Heart right ventricle (tissue), 16 donors: ENCODE measurements around the gene MOK. TPM values are rescaled to one million over a fixed set of nuclear protein-coding genes. Genes with fewer than 3 reads are reported as not detected.

Source experiments
- ATAC-seq, 8 donors: fragments of 200-7000 bp; cut with Tn5 transposase; one replicate each; pipeline ENCODE4 v1.9.1; 2020; ENCODE audit warnings: mild to moderate bottlenecking in 8 of 8, moderate library complexity in 8 of 8, moderate number of reproducible peaks in 1 of 8
- DNase-seq, 2 donors: peaks; one replicate each; pipeline ENCODE4 v3.0.0-alpha.2; 2020
- H3K27ac ChIP-seq, 10 donors: fragments of 200-600 bp; sonication (generic) in 2 of 10; one replicate each; pipeline versions ENCODE4 v1.5.0 to v1.8.0; 2020 to 2022; ENCODE audit warnings: mild to moderate bottlenecking in 3 of 10
- H3K27me3 ChIP-seq, 7 donors: fragments of 200-600 bp; one replicate each; pipeline ENCODE4 v1.8.0; 2021 to 2022; ENCODE audit warnings: mild to moderate bottlenecking in 2 of 7
- H3K36me3 ChIP-seq, 9 donors: fragments of 200-600 bp; sonication (generic) in 1 of 9; one replicate each; pipeline versions ENCODE4 v1.5.0 to v1.8.0; 2020 to 2022; ENCODE audit warnings: mild to moderate bottlenecking in 2 of 9
- H3K4me1 ChIP-seq, 9 donors: fragments of 200-600 bp; sonication (generic) in 1 of 9; one replicate each; pipeline versions ENCODE4 v1.5.0 to v1.8.0; 2020 to 2022; ENCODE audit warnings: mild to moderate bottlenecking in 4 of 9
- H3K4me3 ChIP-seq, 10 donors: fragments of 200-600 bp; sonication (generic) in 2 of 10; one replicate each; pipeline versions ENCODE4 v1.5.0 to v1.8.0; 2020 to 2022; ENCODE audit warnings: mild to moderate bottlenecking in 7 of 10, moderate library complexity in 2 of 10
- H3K9me3 ChIP-seq, 11 donors: fragments of 200-600 bp in 10 of 11; sonication (generic) in 2 of 11; one replicate each; pipeline versions ENCODE4 v1.5.0 to v1.8.0; 2013 to 2022; ENCODE audit warnings: mild to moderate bottlenecking in 2 of 11, control low read depth in 1 of 11, moderate library complexity in 1 of 11
- WGBS, 2 donors: extraction: QIAGEN DNeasy Blood & Tissue Kit; methylation state at CpG; one replicate each; pipeline ENCODE4 v1.1.7; 2013; ENCODE audit warnings: inconsistent platforms in 1 of 2; 5-methylcytosine and 5-hydroxymethylcytosine counted together
- intact Hi-C, 10 donors: fragments of 100-400 bp; cut with DNase I; formaldehyde crosslinking; loops; one replicate each; pipeline versions ENCODE4 v1.11.1 to v1.14.2; 2022
- polyA plus RNA-seq, 2 donors: library from polyadenylated mRNA; stranded (reverse); fragments of 200-250 nt; gene quantifications; one replicate each; pipeline ENCODE4 v1.2.3, GENCODE V29; 2013
- total RNA-seq, 10 donors: library from RNA; stranded (reverse); fragmentation: NEBNext Ultra II Directional in 3 of 10; extraction: Animal tissue kit (Norgen Biotek cat#: 25700) in 3 of 10; gene quantifications; one replicate each; pipeline versions ENCODE4 v1.2.1 to v1.2.4, GENCODE V29; 2021 to 2023
- TF ChIP-seq, protein P1 (sequence below), 9 donors: fragments of 200-600 bp; sonication (generic) in 2 of 9; IDR thresholded peaks; one replicate each; pipeline versions ENCODE4 v1.5.0 to v1.8.0; 2021 to 2022; ENCODE audit warnings: antibody characterized with exemption in 9 of 9, mild to moderate bottlenecking in 5 of 9, moderate library complexity in 1 of 9
- donor health status: Arrhythmogenic right ventricular cardiomyopathy.
- donor health status: ischemic (EF 13 %, LVEDD 7.1; RV severe dilation, severe dysfunction).
- donor health status: healthy with polysubstance abuse.
- donor health status: DM: no; HTN: yes; CAD: no.
- donor health status: DM: no; HTN: no; CAD: no.
- donor health status: ischemic (EF 25% LVEDD 6.9; RV normal size, moderate dysfunction).
- donor health status: ischemic (EF 25% LVEDD 5.7; RV mildly dilated, moderate dysfunction).
- donor health status: healthy.
- donor health status: DM: yes; HTN: yes; CAD: no.
- donor health status: Ischemic cardiomyopathy.
- donor health status: ischemic (EF 35%, LVEDD 5.7; RV mildly dilated, moderate dysfunction).
- donor health status: nonischemic (EF 11% LVEDD 7.7; RV severe dilation, severe dysfunction).
- donor health status: DM: yes; HTN: yes; CAD: no.
- donor health status: PGD.
- donor health status: ischemic (EF 29% LVEDD 5.4; RV normal size, mild dysfunction).
- donor health status: nonischemic (EF 23%, LVEDD 6.1; RV moderate dilation, normal function).

MOK gene
- total and polyA plus RNA-seq, 12 donors = 6.6 to 19.8 (median 10.0) TPM

GRCh38 chr14:102207831-102208365, 97.1 kb downstream of the MOK start:
- Histone ChIP-seq H3K27ac (no peak overlapping the region), H3K27me3 (no peaks in the 10 kb centered on the region), H3K4me3 (no peak overlapping the region), H3K36me3 (peaks cover 0 to 98% (median 24%) of the 10 kb centered on the region in 9 donors), H3K4me1 (peaks cover 0 to 19% (median 4%) of the 10 kb centered on the region in 9 donors), H3K9me3 (no peaks in the 10 kb centered on the region)
- intact Hi-C loops = loop anchor here in 2 of 10 donors (5.0 to 10.0 kb wide), 2 partner anchors 56 to 63 kb away; no protein-coding TSS in a partner anchor
- ATAC-seq (peak in 1 of 8 donors; percentile 42), DNase-seq (no peak)
- TF ChIP-seq, protein P1, sequence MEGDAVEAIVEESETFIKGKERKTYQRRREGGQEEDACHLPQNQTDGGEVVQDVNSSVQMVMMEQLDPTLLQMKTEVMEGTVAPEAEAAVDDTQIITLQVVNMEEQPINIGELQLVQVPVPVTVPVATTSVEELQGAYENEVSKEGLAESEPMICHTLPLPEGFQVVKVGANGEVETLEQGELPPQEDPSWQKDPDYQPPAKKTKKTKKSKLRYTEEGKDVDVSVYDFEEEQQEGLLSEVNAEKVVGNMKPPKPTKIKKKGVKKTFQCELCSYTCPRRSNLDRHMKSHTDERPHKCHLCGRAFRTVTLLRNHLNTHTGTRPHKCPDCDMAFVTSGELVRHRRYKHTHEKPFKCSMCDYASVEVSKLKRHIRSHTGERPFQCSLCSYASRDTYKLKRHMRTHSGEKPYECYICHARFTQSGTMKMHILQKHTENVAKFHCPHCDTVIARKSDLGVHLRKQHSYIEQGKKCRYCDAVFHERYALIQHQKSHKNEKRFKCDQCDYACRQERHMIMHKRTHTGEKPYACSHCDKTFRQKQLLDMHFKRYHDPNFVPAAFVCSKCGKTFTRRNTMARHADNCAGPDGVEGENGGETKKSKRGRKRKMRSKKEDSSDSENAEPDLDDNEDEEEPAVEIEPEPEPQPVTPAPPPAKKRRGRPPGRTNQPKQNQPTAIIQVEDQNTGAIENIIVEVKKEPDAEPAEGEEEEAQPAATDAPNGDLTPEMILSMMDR (IDR thresholded peaks at IDR 0.05) = no peak
- WGBS, 2 donors = 94 to 97% methylated on average over 13 of the region's 13 CpGs

- H3K27me3 ChIP-seq = no peaks in the 10 kb centered on the region
- intact Hi-C loops = loop anchor here in 2 of 10 donors (5.0 to 10.0 kb wide), 2 partner anchors 55 to 62 kb away; no protein-coding TSS in a partner anchor
- ATAC-seq = no peak
- H3K9me3 ChIP-seq = no peaks in the 10 kb centered on the region
- no peak overlapping the region for H3K27ac ChIP-seq
- DNase-seq = no peak
- 79 to 80% methylated on average over 8 of the region's 8 CpGs for WGBS, 2 donors
- no peak overlapping the region for H3K4me3 ChIP-seq
- peaks cover 0 to 19% (median 4%) of the 10 kb centered on the region in 9 donors for H3K4me1 ChIP-seq
- TF ChIP-seq, protein P1 (IDR thresholded peaks at IDR 0.05) = peak in 1 of 9 donors; percentile 6
- H3K36me3 ChIP-seq = peaks cover 0 to 89% (median 24%) of the 10 kb centered on the region in 9 donors
Observed at GRCh38 chr14:102206918-102207317, 98.0 kb downstream of the MOK start.

DNA sequence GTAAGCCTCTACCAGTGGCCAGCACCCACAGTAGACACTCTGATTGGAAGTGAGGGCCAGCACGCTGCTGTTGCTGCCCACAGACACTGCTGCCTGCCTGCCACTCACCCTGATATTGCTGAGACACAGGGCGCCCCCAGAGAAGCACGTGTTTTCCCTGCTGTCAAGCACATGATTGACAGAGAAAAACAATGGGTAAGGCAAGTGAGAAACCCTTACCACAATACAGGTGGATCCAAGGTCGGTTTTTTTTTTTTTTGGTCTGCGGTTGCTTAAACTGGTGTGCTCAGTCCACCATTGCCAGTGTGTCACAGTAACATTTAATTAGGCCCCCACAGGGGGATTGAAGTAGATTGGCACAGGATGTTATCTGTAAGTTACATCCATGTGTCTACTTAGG, 99.4 kb downstream of the MOK start:
- ATAC-seq (no peak), DNase-seq (no peak)
- TF ChIP-seq, protein P1 (IDR thresholded peaks at IDR 0.05) = no peak
- H3K9me3 ChIP-seq = no peaks in the 10 kb centered on the region
- 82 to 89% methylated on average over 5 of the region's 5 CpGs for WGBS, 2 donors
- peaks cover 0 to 88% (median 24%) of the 10 kb centered on the region in 9 donors for H3K36me3 ChIP-seq
- no peaks in the 10 kb centered on the region for H3K27me3 ChIP-seq
- H3K4me1 ChIP-seq = peaks cover 0 to 19% (median 6%) of the 10 kb centered on the region in 9 donors
- H3K4me3 ChIP-seq = no peak overlapping the region
- H3K27ac ChIP-seq = no peak overlapping the region
- intact Hi-C loops = loop anchor here in 2 of 10 donors (5.0 to 10.0 kb wide), 2 partner anchors 53 to 61 kb away; no protein-coding TSS in a partner anchor

GRCh38 chr14:102203382-102203781, 101.6 kb downstream of the MOK start:
- Histone ChIP-seq H3K9me3 (no peaks in the 10 kb centered on the region), H3K36me3 (peaks cover 0 to 86% (median 19%) of the 10 kb centered on the region in 9 donors), H3K27ac (no peak overlapping the region), H3K4me1 (peaks cover 0 to 14% (median 6%) of the 10 kb centered on the region in 9 donors), H3K4me3 (no peak overlapping the region), H3K27me3 (no peaks in the 10 kb centered on the region)
- peak in 1 of 8 donors; percentile 34 for ATAC-seq
- intact Hi-C loops = loop anchor here in 2 of 10 donors (5.0 to 10.0 kb wide), 2 partner anchors 59 to 61 kb away; no protein-coding TSS in a partner anchor
- 67 to 68% methylated on average over 6 of the region's 6 CpGs for WGBS, 2 donors
- DNase-seq = no peak
- TF ChIP-seq, protein P1 (IDR thresholded peaks at IDR 0.05) = no peak
